Bone marrow (tissue), 2 donors: ENCODE results near the gene FOXC1.

Experiments used
- DNase-seq, 2 donors: peaks; one replicate each; lab custom pipeline; 2025; lab: John Stamatoyannopoulos, UW

FOXC1 gene

GRCh38 chr6:1623769-1624057 lies 14.0 kb downstream of the FOXC1 start:
- no peak for DNase-seq

GRCh38 chr6:1624058-1624850 lies 14.5 kb downstream of the FOXC1 start:
- DNase-seq: no peak

- DNase-seq: no peak
These were observed 15.4 kb downstream of the FOXC1 start for GRCh38 chr6:1624851-1625781.

GRCh38 chr6:1625794-1626435 lies 16.2 kb downstream of the FOXC1 start:
- DNase-seq: no peak

GRCh38 chr6:1626481-1626880 lies 16.8 kb downstream of the FOXC1 start:
- DNase-seq: no peak

GRCh38 chr6:1627827-1628560 lies 18.3 kb downstream of the FOXC1 start:
- DNase-seq: no peak

GRCh38 chr6:1629316-1629715 lies 19.6 kb downstream of the FOXC1 start:
- DNase-seq: no peak

GRCh38 chr6:1630212-1630770 lies 20.6 kb downstream of the FOXC1 start:
- no peak for DNase-seq

GRCh38 chr6:1630771-1631217 lies 21.1 kb downstream of the FOXC1 start:
- no peak for DNase-seq

- no peak for DNase-seq
These were observed 21.5 kb downstream of the FOXC1 start for GRCh38 chr6:1631251-1631650.

- no peak for DNase-seq
These were observed 23.8 kb downstream of the FOXC1 start for GRCh38 chr6:1633366-1634021.

GRCh38 chr6:1634081-1634480 lies 24.4 kb downstream of the FOXC1 start:
- DNase-seq: no peak

- no peak for DNase-seq
These were observed 25.7 kb downstream of the FOXC1 start for GRCh38 chr6:1635305-1636010.

- no peak for DNase-seq
These were observed 26.6 kb downstream of the FOXC1 start for GRCh38 chr6:1636272-1636825.

GRCh38 chr6:1636971-1637871 lies 27.5 kb downstream of the FOXC1 start:
- no peak for DNase-seq

- DNase-seq: no peak
These were observed 29.7 kb downstream of the FOXC1 start for GRCh38 chr6:1639430-1639829.

GRCh38 chr6:1640476-1640875 lies 30.8 kb downstream of the FOXC1 start:
- DNase-seq: no peak

- no peak for DNase-seq
These were observed 31.7 kb downstream of the FOXC1 start for GRCh38 chr6:1641343-1641885.

- no peak for DNase-seq
These were observed 33.4 kb downstream of the FOXC1 start for GRCh38 chr6:1643111-1643510.
